GM12878 (cell line): ENCODE data around the gene RNASE2. TPM values are rescaled to one million over a fixed set of nuclear protein-coding genes. Genes with fewer than 3 reads are reported as not detected.

Experiments
- ATAC-seq: fragments of 200-7000 bp; cut with Tn5 transposase; 3 replicates; pipeline ENCODE4 v1.9.1; 2020; ENCODE audit warnings: mild to moderate bottlenecking, moderate library complexity
- BruUV-seq: library from RNA; stranded (reverse); fragments of 400-500 nt; replicated peaks from 2 replicates; lab custom pipeline; 2021; lab: Mats Ljungman, UMichigan
- CTCF ChIA-PET: fragments of 300-600 bp; sonication (Branson Sonifier 250); formaldehyde crosslinking; extraction: SDS; loops from one replicate; lab custom pipeline; 2021; ENCODE audit warnings: inconsistent platforms; lab: Yijun Ruan, JAX
- POLR2A ChIA-PET: fragments of 350-600 bp; formaldehyde crosslinking; extraction: SDS; loops from one replicate; lab custom pipeline; 2021; ENCODE audit warnings: inconsistent platforms; lab: Charles Lee
- RAD21 ChIA-PET: fragments of 300-600 bp; sonication (Branson Sonifier 250); formaldehyde crosslinking; loops from one replicate; lab custom pipeline; 2023; ENCODE audit warnings: antibody characterized with exemption; ENCODE audit not compliant: unreplicated experiment; lab: Charles Lee
- SMC1A ChIA-PET: fragments of 300-600 bp; sonication (Branson Sonifier 250); formaldehyde crosslinking; loops from one replicate; lab custom pipeline; 2023; ENCODE audit not compliant: unreplicated experiment, uncharacterized antibody; lab: Charles Lee
- DNase-seq: peaks from one replicate; pipeline ENCODE4 v3.0.0-alpha.2; 2011; ENCODE audit warnings: low read depth, low spot score
- FAIRE-seq: peaks from 3 replicates; lab custom pipeline; 2011; peaks lifted over from hg19 to GRCh38; lab: Jason Lieb, UNC
- H2AFZ ChIP-seq: 2 replicates; pipeline ENCODE4 v1.6.0; 2011; ENCODE audit warnings: low read depth, low read length, control low read depth; ENCODE audit not compliant: control insufficient read depth
- H3K27ac ChIP-seq: 2 replicates; pipeline ENCODE4 v1.5.1; 2011; ENCODE audit warnings: control low read depth; ENCODE audit not compliant: control insufficient read depth, insufficient read depth
- H3K27me3 ChIP-seq, 2 experiments: replicated peaks in 1 of 2; 2 replicates each; pipeline versions ENCODE4 v1.6.0 to v1.6.1; 2011; ENCODE audit warnings: low read length in 1 of 2; ENCODE audit not compliant: control insufficient read depth in 2 of 2, insufficient read depth in 2 of 2
- H3K36me3 ChIP-seq, 2 experiments: 2 replicates each; pipeline ENCODE4 v1.5.1; 2011; ENCODE audit warnings: low read length in 1 of 2; ENCODE audit not compliant: control insufficient read depth in 2 of 2, insufficient read depth in 2 of 2
- H3K4me1 ChIP-seq: 2 replicates; pipeline ENCODE4 v1.6.1; 2011; ENCODE audit warnings: mild to moderate bottlenecking, low read length, moderate library complexity, mixed read lengths; ENCODE audit not compliant: control insufficient read depth, insufficient read depth
- H3K4me2 ChIP-seq: 2 replicates; pipeline ENCODE4 v1.6.0; 2011; ENCODE audit warnings: control low read depth; ENCODE audit not compliant: control insufficient read depth, insufficient read depth
- H3K4me3 ChIP-seq: fragments of 200-600 bp; sonication (generic); 2 replicates; pipeline ENCODE4 v1.5.1; 2016
- H3K79me2 ChIP-seq: 2 replicates; pipeline ENCODE4 v1.6.0; 2011; ENCODE audit warnings: low read length; ENCODE audit not compliant: control insufficient read depth, insufficient read depth
- H3K9ac ChIP-seq: 2 replicates; pipeline ENCODE4 v1.8.0; 2011; ENCODE audit warnings: low read length, control low read depth, mixed read lengths; ENCODE audit not compliant: control insufficient read depth, insufficient read depth
- H3K9me3 ChIP-seq: replicated peaks from 3 replicates; pipeline ENCODE4 v1.5.1; 2011; ENCODE audit warnings: mild to moderate bottlenecking, low read length; ENCODE audit not compliant: control insufficient read depth, insufficient read depth
- H4K20me1 ChIP-seq: 2 replicates; pipeline ENCODE4 v1.6.0; 2011; ENCODE audit not compliant: control insufficient read depth, insufficient read depth
- CREM ChIP-seq: IDR thresholded peaks from 2 replicates; pipeline ENCODE4 v1.6.1; 2014; ENCODE audit warnings: antibody characterized with exemption, low read depth
- FOXK2 ChIP-seq: fragments of 450-650 bp; IDR thresholded peaks from 2 replicates; pipeline ENCODE4 v1.6.1; 2017; ENCODE audit warnings: mild to moderate bottlenecking, moderate library complexity
- GATAD2B ChIP-seq: fragments of 450-650 bp; conservative IDR thresholded peaks from 2 replicates; pipeline ENCODE4 v1.6.1; 2017; ENCODE audit warnings: low read depth, mild to moderate bottlenecking, moderate library complexity
- IRF5 ChIP-seq: fragments of 450-650 bp; IDR thresholded peaks from 2 replicates; pipeline ENCODE4 v1.6.1; 2017; ENCODE audit warnings: borderline replicate concordance
- MTA3 ChIP-seq: IDR thresholded peaks from 2 replicates; pipeline ENCODE4 v1.6.1; 2012; ENCODE audit warnings: low read length, inconsistent platforms, borderline replicate concordance
- MYC ChIP-seq: IDR thresholded peaks from 2 replicates; pipeline ENCODE4 v1.6.1; 2011; ENCODE audit warnings: mild to moderate bottlenecking, low read length, moderate library complexity, inconsistent platforms; ENCODE audit not compliant: insufficient read depth, insufficient replicate concordance, insufficient read length, severe bottlenecking
- NR2C1 ChIP-seq: fragments of 450-650 bp; IDR thresholded peaks from 2 replicates; pipeline ENCODE4 v1.6.1; 2017; ENCODE audit warnings: antibody characterized with exemption, mild to moderate bottlenecking, moderate library complexity
- RUNX3 ChIP-seq: IDR thresholded peaks from 2 replicates; pipeline ENCODE4 v1.6.1; 2012; ENCODE audit warnings: low read length, inconsistent platforms
- SRF ChIP-seq, 2 experiments: IDR thresholded peaks; 2 replicates each; pipeline ENCODE4 v1.6.1; 2011; ENCODE audit warnings: low read depth in 2 of 2, low read length in 2 of 2, mild to moderate bottlenecking in 1 of 2, moderate library complexity in 1 of 2
- ZBTB40 ChIP-seq: fragments of 450-650 bp; IDR thresholded peaks from 2 replicates; pipeline ENCODE4 v1.6.1; 2016; ENCODE audit warnings: mild to moderate bottlenecking, moderate library complexity, borderline replicate concordance
- WGBS: methylation state at CpG from one replicate; pipeline ENCODE4 v1.1.6; 2016; ENCODE audit warnings: low lambda C conversion rate; ENCODE audit not compliant: insufficient replicate concordance, insufficient coverage; ENCODE audit errors: missing lambda C conversion rate; 5-methylcytosine and 5-hydroxymethylcytosine counted together
- in situ Hi-C: fragments of 300-500 bp; cut with MboI; formaldehyde crosslinking; loops from 9 replicates; pipeline ENCODE4 v1.14.3; 2018; ENCODE audit warnings: mixed read lengths
- intact Hi-C: fragments of 100-400 bp; cut with micrococcal nuclease; formaldehyde crosslinking; loops from one replicate; pipeline ENCODE4 v1.14.2; 2022; ENCODE audit not compliant: unreplicated experiment
- polyA plus RNA-seq, 11 experiments: library from polyadenylated mRNA; depleted of rRNA in 4 of 11; unstranded in 6 of 11; stranded (reverse) in 5 of 11; fragments of >200 nt; fragmentation: Nextera tagmentation in 4 of 11; fragmentation: Illumina TruSeq in 1 of 11; extraction: Ambion mirVana in 4 of 11; extraction: Trizol in 1 of 11; gene quantifications; 1 replicate in 1 of 11; 2 replicates in 10 of 11; pipeline versions ENCODE4 v1.2.1 to v1.2.3, GENCODE V29; 2011 to 2016; ENCODE audit warnings: inconsistent platforms in 2 of 11, missing spikeins in 2 of 11, low read depth in 1 of 11
- total RNA-seq, 4 experiments: library from RNA; depleted of rRNA in 3 of 4; stranded (reverse); fragments of >200 nt in 3 of 4; fragmentation: Illumina TruSeq in 1 of 4; extraction: Trizol in 1 of 4; gene quantifications; 2 replicates each; pipeline versions ENCODE4 v1.2.1 to v1.2.3, GENCODE V29; 2013 to 2021
- TF ChIP-seq, protein P1 (sequence below): fragments of 450-650 bp; IDR thresholded peaks from 2 replicates; pipeline ENCODE4 v1.6.1; 2014; ENCODE audit warnings: mild to moderate bottlenecking
- TF ChIP-seq, protein P2 (sequence below): IDR thresholded peaks from 2 replicates; pipeline ENCODE4 v1.6.1; 2012; ENCODE audit warnings: low read length, inconsistent platforms
- TF ChIP-seq, protein P3 (sequence below): IDR thresholded peaks from 2 replicates; pipeline ENCODE4 v1.6.1; 2012; ENCODE audit warnings: low read depth, low read length, improper control_type of control experiment

The RNASE2 gene
- total and polyA plus RNA-seq, 10 of the 15 experiments (the other 5 are each of a cell fraction or from before 2014, with no cell fraction given): not detected

- Histone ChIP-seq H3K4me1 (no peaks in the 10 kb centered on the region), H3K9ac (no peak overlapping the region), H3K79me2 (no peaks in the 10 kb centered on the region), H4K20me1 (no peaks in the 10 kb centered on the region), H3K4me2 (no peak overlapping the region), H2AFZ (no peak overlapping the region), H3K9me3 (no peaks in the 10 kb centered on the region), H3K4me3 (no peak overlapping the region), H3K27ac (no peak overlapping the region), H3K27me3 (no peaks in the 10 kb centered on the region), H3K36me3 (peaks cover 5 to 15% of the 10 kb centered on the region in 2 experiments)
- ATAC-seq (no peak), DNase-seq (no peak), FAIRE-seq (no peak)
- ChIA-PET SMC1A (interaction anchor here (0.6 kb wide), 1 partner anchor 251 kb away, joined by 4 read pairs; no protein-coding TSS in a partner anchor), RAD21 (no interaction called here), POLR2A (interaction anchor here (0.6 kb wide), 1 partner anchor 23 kb away, joined by 5 read pairs; no protein-coding TSS in a partner anchor), CTCF (interaction anchor here (0.8 to 2.2 kb wide), 5 partner anchors 8 to 108 kb away, joined by 3 to 17 read pairs (median 3); no protein-coding TSS in a partner anchor)
- in situ Hi-C loops (no loop called here), intact Hi-C loops (no loop called here)
- TF ChIP-seq, protein P1, sequence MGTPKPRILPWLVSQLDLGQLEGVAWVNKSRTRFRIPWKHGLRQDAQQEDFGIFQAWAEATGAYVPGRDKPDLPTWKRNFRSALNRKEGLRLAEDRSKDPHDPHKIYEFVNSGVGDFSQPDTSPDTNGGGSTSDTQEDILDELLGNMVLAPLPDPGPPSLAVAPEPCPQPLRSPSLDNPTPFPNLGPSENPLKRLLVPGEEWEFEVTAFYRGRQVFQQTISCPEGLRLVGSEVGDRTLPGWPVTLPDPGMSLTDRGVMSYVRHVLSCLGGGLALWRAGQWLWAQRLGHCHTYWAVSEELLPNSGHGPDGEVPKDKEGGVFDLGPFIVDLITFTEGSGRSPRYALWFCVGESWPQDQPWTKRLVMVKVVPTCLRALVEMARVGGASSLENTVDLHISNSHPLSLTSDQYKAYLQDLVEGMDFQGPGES: no peak
- no peak for TF ChIP-seq RUNX3
- TF ChIP-seq CREM: no peak
- no peak for TF ChIP-seq GATAD2B
- no peak for TF ChIP-seq IRF5
- no peak for TF ChIP-seq MYC
- TF ChIP-seq, protein P2, sequence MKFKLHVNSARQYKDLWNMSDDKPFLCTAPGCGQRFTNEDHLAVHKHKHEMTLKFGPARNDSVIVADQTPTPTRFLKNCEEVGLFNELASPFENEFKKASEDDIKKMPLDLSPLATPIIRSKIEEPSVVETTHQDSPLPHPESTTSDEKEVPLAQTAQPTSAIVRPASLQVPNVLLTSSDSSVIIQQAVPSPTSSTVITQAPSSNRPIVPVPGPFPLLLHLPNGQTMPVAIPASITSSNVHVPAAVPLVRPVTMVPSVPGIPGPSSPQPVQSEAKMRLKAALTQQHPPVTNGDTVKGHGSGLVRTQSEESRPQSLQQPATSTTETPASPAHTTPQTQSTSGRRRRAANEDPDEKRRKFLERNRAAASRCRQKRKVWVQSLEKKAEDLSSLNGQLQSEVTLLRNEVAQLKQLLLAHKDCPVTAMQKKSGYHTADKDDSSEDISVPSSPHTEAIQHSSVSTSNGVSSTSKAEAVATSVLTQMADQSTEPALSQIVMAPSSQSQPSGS: no peak
- TF ChIP-seq ZBTB40: no peak
- no peak for TF ChIP-seq MTA3
- TF ChIP-seq, protein P3, sequence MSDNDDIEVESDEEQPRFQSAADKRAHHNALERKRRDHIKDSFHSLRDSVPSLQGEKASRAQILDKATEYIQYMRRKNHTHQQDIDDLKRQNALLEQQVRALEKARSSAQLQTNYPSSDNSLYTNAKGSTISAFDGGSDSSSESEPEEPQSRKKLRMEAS: no peak
- no peak for TF ChIP-seq SRF (IDR thresholded peaks at IDR 0.05; ENCODE audit: low read depth in 2 of 2, low read length in 2 of 2)
- no peak for TF ChIP-seq FOXK2
- TF ChIP-seq NR2C1: no peak
- no TSS peak for BruUV-seq
- WGBS: 76% methylated on average over 3 of the region's 4 CpGs
Measured at GRCh38 chr14:20997115-20997514, 41.8 kb downstream of the RNASE2 start.
